Natural killer cell (primary cell): Measurements from ENCODE around the gene MGMT. TPM values are rescaled to one million over a fixed set of nuclear protein-coding genes. Genes with fewer than 3 reads are reported as not detected.
A peak's percentile ranks its signal among the peaks of the same experiment; 100 is the strongest.

Experiments used
- ATAC-seq, 3 donors: fragments of 150-1000 bp in 2 of 3; fragments of 200-7000 bp in 1 of 3; cut with Tn5 transposase; 1 replicate in 1 of 3; 2 replicates in 2 of 3; pipeline ENCODE4 v1.10.0; 2021; ENCODE audit warnings: mild to moderate bottlenecking in 2 of 3, moderate library complexity in 2 of 3
- DNase-seq, 2 donors: peaks; one replicate each; pipeline versions ENCODE4 v3.0.0 to v3.0.0-alpha.2; 2013 to 2021; ENCODE audit warnings: mixed read lengths in 1 of 2
- H3K27ac ChIP-seq: one replicate; pipeline ENCODE4 v1.5.1; 2013; ENCODE audit warnings: mild to moderate bottlenecking, low read length
- H3K27me3 ChIP-seq: one replicate; pipeline ENCODE4 v1.6.1; 2013; ENCODE audit warnings: low read length; ENCODE audit not compliant: control insufficient read depth, insufficient read depth
- H3K36me3 ChIP-seq: one replicate; pipeline ENCODE4 v1.6.1; 2013; ENCODE audit warnings: low read length; ENCODE audit not compliant: control insufficient read depth, insufficient read depth
- H3K4me1 ChIP-seq: one replicate; pipeline ENCODE4 v1.6.1; 2013; ENCODE audit warnings: low read length; ENCODE audit not compliant: control insufficient read depth, insufficient read depth
- H3K4me3 ChIP-seq: one replicate; pipeline ENCODE4 v1.5.1; 2013; ENCODE audit warnings: low read length
- H3K9me3 ChIP-seq: one replicate; pipeline ENCODE4 v1.6.1; 2013; ENCODE audit warnings: low read length; ENCODE audit not compliant: control insufficient read depth, insufficient read depth
- H3K27ac Mint-ChIP-seq, 2 donors: one replicate each; pipeline ENCODE4 v1.8.0; 2022; ENCODE audit warnings: mild to moderate bottlenecking in 2 of 2, mixed read lengths in 2 of 2, moderate library complexity in 1 of 2
- H3K27me3 Mint-ChIP-seq, 2 donors: one replicate each; pipeline ENCODE4 v1.8.0; 2022; ENCODE audit warnings: low read depth in 2 of 2, mixed read lengths in 2 of 2
- H3K36me3 Mint-ChIP-seq: one replicate; pipeline ENCODE4 v1.8.0; 2022; ENCODE audit warnings: mixed read lengths
- H3K4me1 Mint-ChIP-seq, 2 donors: one replicate each; pipeline ENCODE4 v1.8.0; 2022; ENCODE audit warnings: mixed read lengths in 2 of 2
- H3K4me3 Mint-ChIP-seq: one replicate; pipeline ENCODE4 v1.8.0; 2022; ENCODE audit warnings: mild to moderate bottlenecking, moderate library complexity, mixed read lengths
- H3K9me3 Mint-ChIP-seq, 2 donors: one replicate each; pipeline ENCODE4 v1.8.0; 2022; ENCODE audit warnings: mixed read lengths in 2 of 2
- WGBS: methylation state at CpG from one replicate; pipeline ENCODE4 v1.1.7; 2013; ENCODE audit warnings: missing lambda C conversion rate; ENCODE audit not compliant: insufficient coverage; 5-methylcytosine and 5-hydroxymethylcytosine counted together
- intact Hi-C: fragments of 100-400 bp; cut with micrococcal nuclease; formaldehyde crosslinking; loops from one replicate; pipeline ENCODE4 v1.14.2; 2022
- total RNA-seq, 4 donors: library from RNA; stranded (reverse); fragments of 120-200 nt in 1 of 4; gene quantifications; one replicate each; pipeline versions ENCODE4 v1.2.3 to v1.2.4, GENCODE V29; 2013 to 2022
- TF ChIP-seq, protein P1 (sequence below): fragments of 200-600 bp; IDR thresholded peaks from one replicate; pipeline ENCODE4 v1.8.0; 2022; ENCODE audit warnings: antibody characterized with exemption

The MGMT gene
- total RNA-seq, 3 donors from 2014 or later (not counting 1 experiment from before 2014, with no cell fraction given): 16.5 to 19.7 (median 18.8) TPM

DNA sequence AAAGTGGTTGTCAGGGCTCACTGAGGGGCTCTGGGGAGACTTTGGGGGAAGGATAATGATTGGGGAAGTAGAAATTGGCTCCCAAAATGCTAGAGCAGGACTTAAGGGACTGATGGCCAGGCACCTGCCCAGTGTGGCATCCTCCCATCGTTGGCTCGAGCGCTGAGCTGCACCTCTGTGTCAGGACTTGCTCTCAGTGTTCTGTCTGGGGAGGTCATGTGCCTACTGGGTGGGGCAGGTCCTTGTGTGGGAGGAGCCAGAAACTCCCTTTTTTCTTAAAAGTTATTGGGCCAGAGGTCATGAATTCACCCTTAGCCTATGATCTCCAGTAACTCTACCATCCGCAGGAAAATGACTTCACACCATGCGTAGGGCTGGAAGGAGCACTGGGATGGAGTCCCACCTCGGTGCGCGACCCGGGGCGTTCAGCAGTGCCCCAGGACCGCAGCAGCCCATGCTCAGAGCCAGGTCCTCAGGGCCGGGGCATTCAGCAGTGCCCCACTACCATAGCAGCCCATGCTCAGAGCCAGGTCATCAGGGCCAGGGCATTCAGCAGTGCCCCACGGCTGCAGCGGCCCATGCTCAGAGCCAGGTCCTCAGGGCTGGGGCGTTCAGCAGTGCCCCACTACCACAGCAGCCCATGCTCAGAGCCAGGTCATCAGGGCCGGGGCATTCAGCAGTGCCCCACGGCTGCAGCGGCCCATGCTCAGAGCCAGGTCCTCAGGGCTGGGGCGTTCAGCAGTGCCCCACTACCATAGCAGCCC is 275.1 kb downstream of the MGMT start:
- no peak overlapping the region for H3K4me3 Mint-ChIP-seq
- H3K27me3 ChIP-seq: no peaks in the 10 kb centered on the region
- H3K4me3 ChIP-seq: no peak overlapping the region
- peaks cover 0 to 5% of the 10 kb centered on the region in 2 donors for H3K4me1 Mint-ChIP-seq
- peak in 1 of 2 donors; percentile 7 for DNase-seq
- H3K27ac Mint-ChIP-seq: no peak overlapping the region
- H3K9me3 ChIP-seq: peaks cover 6% of the 10 kb centered on the region
- TF ChIP-seq, protein P1, sequence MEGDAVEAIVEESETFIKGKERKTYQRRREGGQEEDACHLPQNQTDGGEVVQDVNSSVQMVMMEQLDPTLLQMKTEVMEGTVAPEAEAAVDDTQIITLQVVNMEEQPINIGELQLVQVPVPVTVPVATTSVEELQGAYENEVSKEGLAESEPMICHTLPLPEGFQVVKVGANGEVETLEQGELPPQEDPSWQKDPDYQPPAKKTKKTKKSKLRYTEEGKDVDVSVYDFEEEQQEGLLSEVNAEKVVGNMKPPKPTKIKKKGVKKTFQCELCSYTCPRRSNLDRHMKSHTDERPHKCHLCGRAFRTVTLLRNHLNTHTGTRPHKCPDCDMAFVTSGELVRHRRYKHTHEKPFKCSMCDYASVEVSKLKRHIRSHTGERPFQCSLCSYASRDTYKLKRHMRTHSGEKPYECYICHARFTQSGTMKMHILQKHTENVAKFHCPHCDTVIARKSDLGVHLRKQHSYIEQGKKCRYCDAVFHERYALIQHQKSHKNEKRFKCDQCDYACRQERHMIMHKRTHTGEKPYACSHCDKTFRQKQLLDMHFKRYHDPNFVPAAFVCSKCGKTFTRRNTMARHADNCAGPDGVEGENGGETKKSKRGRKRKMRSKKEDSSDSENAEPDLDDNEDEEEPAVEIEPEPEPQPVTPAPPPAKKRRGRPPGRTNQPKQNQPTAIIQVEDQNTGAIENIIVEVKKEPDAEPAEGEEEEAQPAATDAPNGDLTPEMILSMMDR: no peak
- H3K4me1 ChIP-seq: no peaks in the 10 kb centered on the region
- H3K9me3 Mint-ChIP-seq: peaks cover 0 to 6% of the 10 kb centered on the region in 2 donors
- no peak overlapping the region for H3K27ac ChIP-seq
- intact Hi-C loops: no loop called here
- 97% methylated on average over 19 of the region's 19 CpGs for WGBS
- no peaks in the 10 kb centered on the region for H3K36me3 ChIP-seq
- ATAC-seq: peak in 1 of 3 donors; percentile 17
- H3K36me3 Mint-ChIP-seq: no peaks in the 10 kb centered on the region
- no peaks in the 10 kb centered on the region for H3K27me3 Mint-ChIP-seq

- ATAC-seq: no peak
- H3K27ac ChIP-seq: no peak overlapping the region
- intact Hi-C loops: no loop called here
- H3K27me3 ChIP-seq: no peaks in the 10 kb centered on the region
- Mint-ChIP-seq H3K27ac (no peak overlapping the region), H3K4me3 (no peak overlapping the region), H3K9me3 (peaks cover 0 to 6% of the 10 kb centered on the region in 2 donors), H3K27me3 (no peaks in the 10 kb centered on the region), H3K4me1 (peaks cover 0 to 5% of the 10 kb centered on the region in 2 donors), H3K36me3 (peaks cover under 1% of the 10 kb centered on the region)
- H3K36me3 ChIP-seq: no peaks in the 10 kb centered on the region
- DNase-seq: peak in 1 of 2 donors; percentile 9
- WGBS: 96% methylated on average over 27 of the region's 30 CpGs
- H3K4me1 ChIP-seq: no peaks in the 10 kb centered on the region
- no peak overlapping the region for H3K4me3 ChIP-seq
- TF ChIP-seq, protein P1: no peak
- peaks cover 6% of the 10 kb centered on the region for H3K9me3 ChIP-seq
Measured at GRCh38 chr10:129742742-129743550, 275.9 kb downstream of the MGMT start.

- H3K36me3 ChIP-seq: no peaks in the 10 kb centered on the region
- H3K4me1 Mint-ChIP-seq: peaks cover 0 to 5% of the 10 kb centered on the region in 2 donors
- H3K4me1 ChIP-seq: no peaks in the 10 kb centered on the region
- H3K27me3 ChIP-seq: no peaks in the 10 kb centered on the region
- no peak overlapping the region for H3K4me3 ChIP-seq
- intact Hi-C loops: no loop called here
- peaks cover 5 to 12% of the 10 kb centered on the region in 2 donors for H3K9me3 Mint-ChIP-seq
- no peak overlapping the region for H3K4me3 Mint-ChIP-seq
- ATAC-seq (no peak), DNase-seq (peak in 1 of 2 donors; percentile 7)
- 99% methylated on average over 7 of the region's 7 CpGs for WGBS
- H3K27ac ChIP-seq: no peak overlapping the region
- H3K27ac Mint-ChIP-seq: no peak overlapping the region
- peaks cover 10% of the 10 kb centered on the region for H3K9me3 ChIP-seq
- peaks cover 8% of the 10 kb centered on the region for H3K36me3 Mint-ChIP-seq
- H3K27me3 Mint-ChIP-seq: no peaks in the 10 kb centered on the region
- TF ChIP-seq, protein P1: no peak
Measured at GRCh38 chr10:129743738-129744133, 276.7 kb downstream of the MGMT start.
